ENCODE results near the gene TXNDC17.

Gene TXNDC17

DNA sequence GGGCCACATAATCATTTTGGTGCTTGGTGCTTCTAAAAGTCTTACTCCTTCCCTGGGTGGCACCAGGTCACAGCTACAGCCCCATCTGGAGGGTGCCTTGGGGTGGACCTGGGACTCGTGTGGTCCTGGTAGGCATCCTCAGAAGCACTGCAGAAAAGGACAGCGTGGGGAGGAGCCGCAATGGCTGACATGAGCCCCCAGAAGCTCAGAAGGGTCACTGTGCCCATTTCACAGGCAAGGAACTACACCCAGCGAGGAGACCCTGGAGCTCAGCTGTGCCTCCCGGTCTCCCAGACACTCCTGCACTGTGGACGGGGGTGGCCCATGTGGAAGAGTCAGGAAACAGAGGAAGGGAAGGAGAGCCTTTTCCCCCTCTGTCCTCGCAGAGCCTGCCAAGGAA lies 37.1 kb downstream of the TXNDC17 start:
- CTCF ChIA-PET = interaction anchor here (3.7 kb wide), 1 partner anchor 12 kb away, joined by 26 read pairs; no protein-coding TSS in a partner anchor
- TF ChIP-seq, protein P1, sequence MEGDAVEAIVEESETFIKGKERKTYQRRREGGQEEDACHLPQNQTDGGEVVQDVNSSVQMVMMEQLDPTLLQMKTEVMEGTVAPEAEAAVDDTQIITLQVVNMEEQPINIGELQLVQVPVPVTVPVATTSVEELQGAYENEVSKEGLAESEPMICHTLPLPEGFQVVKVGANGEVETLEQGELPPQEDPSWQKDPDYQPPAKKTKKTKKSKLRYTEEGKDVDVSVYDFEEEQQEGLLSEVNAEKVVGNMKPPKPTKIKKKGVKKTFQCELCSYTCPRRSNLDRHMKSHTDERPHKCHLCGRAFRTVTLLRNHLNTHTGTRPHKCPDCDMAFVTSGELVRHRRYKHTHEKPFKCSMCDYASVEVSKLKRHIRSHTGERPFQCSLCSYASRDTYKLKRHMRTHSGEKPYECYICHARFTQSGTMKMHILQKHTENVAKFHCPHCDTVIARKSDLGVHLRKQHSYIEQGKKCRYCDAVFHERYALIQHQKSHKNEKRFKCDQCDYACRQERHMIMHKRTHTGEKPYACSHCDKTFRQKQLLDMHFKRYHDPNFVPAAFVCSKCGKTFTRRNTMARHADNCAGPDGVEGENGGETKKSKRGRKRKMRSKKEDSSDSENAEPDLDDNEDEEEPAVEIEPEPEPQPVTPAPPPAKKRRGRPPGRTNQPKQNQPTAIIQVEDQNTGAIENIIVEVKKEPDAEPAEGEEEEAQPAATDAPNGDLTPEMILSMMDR (IDR thresholded peaks at IDR 0.05; ENCODE audit: insufficient read depth, low read length, missing control alignments) = no peak
- DNase-seq (ENCODE audit: low read depth, low spot score) = no peak
- POLR2A ChIA-PET = interaction anchor here (1.0 kb wide), 1 partner anchor 27 kb away, joined by 3 read pairs; the partner anchor contains the start of gene MED31
- no peak overlapping the region for H3K4me3 ChIP-seq (ENCODE audit: low read depth, low read length)

DNA sequence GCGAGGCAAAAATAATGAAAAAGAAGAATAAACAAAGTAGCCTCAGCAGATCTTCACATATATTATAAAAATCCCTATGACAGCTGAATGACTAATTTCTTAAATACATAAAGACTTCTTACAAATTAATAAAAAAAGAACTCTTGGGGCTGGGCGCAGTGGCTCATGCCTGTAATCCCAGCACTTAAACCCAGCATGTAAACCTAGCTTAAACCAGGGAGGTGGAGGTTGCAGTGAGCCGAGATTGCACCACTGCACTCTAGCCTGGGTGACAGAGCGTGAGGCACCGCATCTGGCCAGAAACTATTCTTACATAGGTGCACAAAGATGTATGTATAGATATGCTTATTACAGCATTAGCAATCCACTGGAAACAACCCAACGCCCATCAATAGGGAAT lies 38.4 kb downstream of the TXNDC17 start:
- no peak overlapping the region for H3K4me3 ChIP-seq (ENCODE audit: low read depth, low read length)
- TF ChIP-seq, protein P1 (IDR thresholded peaks at IDR 0.05; ENCODE audit: insufficient read depth, low read length, missing control alignments) = no peak
- DNase-seq (ENCODE audit: low read depth, low spot score) = no peak
- ChIA-PET POLR2A (no interaction called here), CTCF (interaction anchor here (1.2 to 1.3 kb wide), 3 partner anchors 8 to 23 kb away, joined by 3 to 5 read pairs (median 4); no protein-coding TSS in a partner anchor)

DNA sequence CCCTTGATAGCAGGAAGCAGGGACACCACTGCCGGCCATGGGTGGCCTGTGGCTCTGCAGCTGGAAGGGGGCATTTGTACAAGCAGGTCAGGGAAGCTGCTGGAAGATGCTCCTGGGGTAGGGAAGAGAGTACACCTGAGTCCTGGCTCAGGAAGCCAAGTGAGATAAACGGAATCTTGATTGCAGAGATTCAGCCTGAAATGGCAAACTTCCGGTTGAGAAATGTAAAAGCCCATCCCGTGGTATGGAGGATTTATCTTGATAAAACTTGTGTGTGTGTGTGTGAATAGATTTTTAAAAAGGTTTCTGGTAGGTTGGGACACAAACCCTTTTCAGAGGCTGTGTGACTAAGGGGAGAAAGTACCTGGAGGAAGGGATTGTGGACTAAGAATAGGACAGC lies 40.3 kb downstream of the TXNDC17 start:
- ChIA-PET CTCF (interaction anchor here (2.8 to 3.9 kb wide), 2 partner anchors 14 to 162 kb away, joined by 14 to 22 read pairs; no protein-coding TSS in a partner anchor), POLR2A (no interaction called here)
- TF ChIP-seq, protein P1 (IDR thresholded peaks at IDR 0.05; ENCODE audit: insufficient read depth, low read length, missing control alignments) = no peak
- no peak for DNase-seq (ENCODE audit: low read depth, low spot score)
- H3K4me3 ChIP-seq (ENCODE audit: low read depth, low read length) = no peak overlapping the region

DNA sequence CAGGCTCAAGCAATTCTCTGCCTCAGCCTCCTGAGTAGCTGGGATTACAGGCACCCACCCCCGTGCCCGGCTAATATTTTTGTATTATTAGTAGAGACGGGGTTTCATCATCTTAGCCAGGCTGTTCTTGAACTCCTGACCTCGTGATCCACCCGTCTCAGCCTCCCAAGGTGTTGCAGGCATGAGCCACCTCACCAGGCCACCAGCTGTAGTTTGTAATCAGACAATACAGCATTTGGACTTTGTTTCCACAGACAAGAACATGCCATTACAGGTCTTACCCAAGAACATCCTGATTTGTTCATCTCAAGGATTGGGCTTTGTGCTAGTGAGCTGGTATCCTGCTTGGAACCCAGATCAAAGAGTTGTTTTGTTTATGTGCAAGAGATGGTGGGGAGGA lies 40.8 kb downstream of the TXNDC17 start:
- DNase-seq (ENCODE audit: low read depth, low spot score) = no peak
- POLR2A ChIA-PET = no interaction called here
- TF ChIP-seq, protein P1 (IDR thresholded peaks at IDR 0.05; ENCODE audit: insufficient read depth, low read length, missing control alignments) = no peak
- no peak overlapping the region for H3K4me3 ChIP-seq (ENCODE audit: low read depth, low read length)
- CTCF ChIA-PET = interaction anchor here (1.2 to 3.9 kb wide), 3 partner anchors 15 to 323 kb away, joined by 4 to 22 read pairs (median 14); no protein-coding TSS in a partner anchor

DNA sequence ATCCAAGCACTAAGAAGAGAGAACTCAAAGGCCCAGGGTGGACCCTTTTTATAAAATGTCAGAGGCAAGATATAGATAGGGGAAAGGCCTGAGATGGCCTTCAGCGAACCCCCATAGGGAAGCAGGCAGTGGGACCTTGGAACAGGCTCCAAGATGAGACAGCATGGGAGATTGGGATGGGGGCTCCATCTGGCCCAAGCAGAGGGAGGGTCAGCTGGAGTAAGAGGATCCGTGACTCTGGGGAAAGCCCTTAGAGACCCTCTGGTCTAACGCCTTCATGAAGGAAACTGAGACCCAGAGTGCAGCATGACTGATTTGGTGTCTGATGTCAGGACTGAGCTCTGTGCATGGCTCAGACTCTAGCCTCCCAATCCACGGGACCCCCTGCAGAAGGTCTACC lies 41.5 kb downstream of the TXNDC17 start:
- TF ChIP-seq, protein P1 (IDR thresholded peaks at IDR 0.05; ENCODE audit: insufficient read depth, low read length, missing control alignments) = no peak
- POLR2A ChIA-PET = no interaction called here
- no peak overlapping the region for H3K4me3 ChIP-seq (ENCODE audit: low read depth, low read length)
- no peak for DNase-seq (ENCODE audit: low read depth, low spot score)
- CTCF ChIA-PET = interaction anchor here (0.8 to 3.9 kb wide), 5 partner anchors 10 to 322 kb away, joined by 3 to 22 read pairs (median 4); no protein-coding TSS in a partner anchor

DNA sequence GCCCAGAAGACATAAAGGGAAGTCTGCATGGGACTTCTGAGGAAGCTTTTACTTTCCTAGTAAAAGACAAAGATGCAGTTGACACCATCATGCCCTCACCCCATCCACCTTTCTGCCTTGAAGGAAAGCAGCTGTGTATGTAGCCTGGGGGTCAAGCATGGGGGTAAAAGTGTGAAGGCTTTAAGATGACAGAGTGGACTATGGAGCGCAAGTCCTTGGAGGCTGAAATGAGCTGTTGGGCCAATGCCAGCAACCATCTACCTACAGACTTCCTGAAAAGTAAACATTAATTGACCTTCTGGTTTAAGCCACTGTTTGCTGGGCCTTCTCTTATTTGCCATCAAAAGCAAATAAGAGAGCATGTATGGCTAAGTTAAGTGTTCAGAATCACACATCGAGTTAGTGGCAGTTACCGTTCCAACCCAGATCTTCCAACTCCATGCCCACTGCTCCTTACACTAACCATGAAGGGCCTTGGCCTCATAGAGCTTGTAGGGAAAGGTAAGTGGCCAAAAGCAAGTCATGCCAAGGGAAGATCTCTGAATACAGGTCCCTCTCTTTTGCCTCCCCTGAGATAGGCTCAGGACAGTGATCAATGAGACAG lies 42.3 kb downstream of the TXNDC17 start:
- no peak for DNase-seq (ENCODE audit: low read depth, low spot score)
- TF ChIP-seq, protein P1 (IDR thresholded peaks at IDR 0.05; ENCODE audit: insufficient read depth, low read length, missing control alignments) = no peak
- ChIA-PET POLR2A (no interaction called here), CTCF (interaction anchor here (0.8 to 3.9 kb wide), 4 partner anchors 11 to 160 kb away, joined by 3 to 22 read pairs (median 8); no protein-coding TSS in a partner anchor)
- no peak overlapping the region for H3K4me3 ChIP-seq (ENCODE audit: low read depth, low read length)
